WI38 (cell line): ENCODE results near the gene KLRB1.
"Not testable (repeated sequence)": the region's sequence is repeated elsewhere in the genome, so short reads cannot be mapped to it uniquely, and the experiment has no call there.

Experiments used
- H3K4me3 ChIP-seq: 2 replicates; pipeline ENCODE4 v1.5.1; 2011; ENCODE audit warnings: low read depth, mild to moderate bottlenecking, control low read depth, low read length
- TF ChIP-seq, protein P1 (sequence below): IDR thresholded peaks from 2 replicates; pipeline ENCODE4 v1.5.1; 2012; ENCODE audit warnings: low read depth, mild to moderate bottlenecking, control low read depth, low read length

KLRB1 gene

GRCh38 chr12:9646794-9647781, 39.4 kb upstream of the KLRB1 start:
- H3K4me3 ChIP-seq = peak overlapping the region; percentile 78
- TF ChIP-seq, protein P1, sequence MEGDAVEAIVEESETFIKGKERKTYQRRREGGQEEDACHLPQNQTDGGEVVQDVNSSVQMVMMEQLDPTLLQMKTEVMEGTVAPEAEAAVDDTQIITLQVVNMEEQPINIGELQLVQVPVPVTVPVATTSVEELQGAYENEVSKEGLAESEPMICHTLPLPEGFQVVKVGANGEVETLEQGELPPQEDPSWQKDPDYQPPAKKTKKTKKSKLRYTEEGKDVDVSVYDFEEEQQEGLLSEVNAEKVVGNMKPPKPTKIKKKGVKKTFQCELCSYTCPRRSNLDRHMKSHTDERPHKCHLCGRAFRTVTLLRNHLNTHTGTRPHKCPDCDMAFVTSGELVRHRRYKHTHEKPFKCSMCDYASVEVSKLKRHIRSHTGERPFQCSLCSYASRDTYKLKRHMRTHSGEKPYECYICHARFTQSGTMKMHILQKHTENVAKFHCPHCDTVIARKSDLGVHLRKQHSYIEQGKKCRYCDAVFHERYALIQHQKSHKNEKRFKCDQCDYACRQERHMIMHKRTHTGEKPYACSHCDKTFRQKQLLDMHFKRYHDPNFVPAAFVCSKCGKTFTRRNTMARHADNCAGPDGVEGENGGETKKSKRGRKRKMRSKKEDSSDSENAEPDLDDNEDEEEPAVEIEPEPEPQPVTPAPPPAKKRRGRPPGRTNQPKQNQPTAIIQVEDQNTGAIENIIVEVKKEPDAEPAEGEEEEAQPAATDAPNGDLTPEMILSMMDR = no peak

DNA sequence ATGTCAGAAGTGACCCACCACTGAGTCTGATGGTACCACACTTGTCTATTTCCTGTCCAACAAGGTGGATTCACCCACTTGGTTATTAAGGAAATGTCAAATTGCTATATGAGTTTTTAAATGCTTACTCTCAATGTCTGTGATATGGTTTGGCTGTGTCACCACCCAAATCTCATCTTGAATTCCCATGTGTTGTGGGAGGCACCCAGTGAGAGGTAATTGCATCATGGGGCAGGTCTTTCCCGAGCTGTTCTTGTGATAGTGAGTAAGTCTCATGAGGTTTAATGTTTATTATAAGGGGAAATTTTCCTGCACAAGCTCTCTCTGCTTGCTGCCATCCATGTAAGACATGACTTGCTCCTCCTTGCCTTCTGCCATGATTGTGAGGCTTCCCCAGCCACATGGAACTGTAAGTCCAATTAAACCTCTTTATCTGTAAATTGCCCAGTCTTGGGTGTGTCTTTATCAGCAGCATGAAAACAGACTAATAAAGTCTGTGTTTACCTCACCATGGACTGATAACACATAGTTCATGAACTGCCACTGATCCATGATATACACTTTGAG, 37.4 kb upstream of the KLRB1 start:
- not testable (repeated sequence) for H3K4me3 ChIP-seq

DNA sequence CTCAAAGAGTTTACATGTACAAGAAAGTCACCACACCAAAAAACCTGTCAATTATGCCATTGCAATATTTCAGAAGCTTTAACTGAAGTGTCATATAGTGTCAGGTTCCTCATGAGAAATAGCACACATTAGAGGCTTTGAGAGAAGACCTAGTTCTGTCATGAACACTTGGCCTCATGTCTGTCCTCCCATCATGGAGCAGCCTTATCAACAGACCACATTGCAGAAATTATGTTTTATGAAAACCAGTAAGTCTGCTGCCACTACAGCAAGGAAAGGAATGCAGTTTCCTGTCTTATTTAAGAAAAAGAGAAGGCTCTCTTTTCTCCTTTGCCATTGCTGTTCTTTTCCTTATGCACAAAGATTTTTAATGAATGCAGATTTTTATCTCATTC, 35.5 kb upstream of the KLRB1 start:
- TF ChIP-seq, protein P1 = no peak
- no peak overlapping the region for H3K4me3 ChIP-seq

GRCh38 chr12:9642606-9643265, 35.0 kb upstream of the KLRB1 start:
- TF ChIP-seq, protein P1 = no peak
- H3K4me3 ChIP-seq = no peak overlapping the region

DNA sequence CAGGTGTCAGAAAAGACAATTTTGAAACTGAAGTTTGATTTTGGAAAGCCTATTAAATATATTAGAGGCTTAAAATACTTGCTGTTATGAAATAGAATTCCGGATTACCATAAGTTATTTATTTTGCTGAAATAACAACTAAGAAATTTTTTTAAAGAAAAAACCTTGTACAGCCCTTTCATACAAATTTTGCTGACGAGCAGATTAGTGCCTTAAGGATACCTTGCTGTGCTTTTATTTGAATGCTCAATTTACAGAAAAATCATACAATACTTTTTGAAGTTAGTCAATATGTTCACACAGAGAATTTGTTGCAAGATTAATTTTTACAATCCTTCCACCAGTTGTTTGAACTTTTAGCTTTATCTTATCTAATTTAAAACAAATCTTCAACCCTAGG, 32.3 kb upstream of the KLRB1 start:
- TF ChIP-seq, protein P1 = no peak
- H3K4me3 ChIP-seq = no peak overlapping the region

DNA sequence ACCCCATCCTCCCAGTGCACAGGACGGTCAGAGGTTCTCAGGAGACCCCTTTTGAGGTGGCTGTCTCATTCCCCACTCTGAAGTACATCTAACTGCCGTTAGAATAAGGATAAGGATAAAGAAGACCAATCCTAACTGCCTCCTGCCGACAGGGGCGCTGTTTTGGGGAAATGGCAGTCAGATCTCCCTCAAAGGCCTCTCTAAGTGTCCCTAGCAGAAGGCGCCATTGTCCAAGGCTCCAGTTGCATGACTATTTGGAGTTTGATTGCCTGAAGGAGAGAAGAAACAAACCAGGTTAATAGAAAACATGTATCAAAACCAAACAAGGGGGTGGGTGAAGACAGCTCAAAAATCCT, 29.1 kb upstream of the KLRB1 start:
- TF ChIP-seq, protein P1 = no peak
- H3K4me3 ChIP-seq = no peak overlapping the region

- H3K4me3 ChIP-seq = no peak overlapping the region
- TF ChIP-seq, protein P1 = no peak
Measured at GRCh38 chr12:9636150-9636850, 28.6 kb upstream of the KLRB1 start.
